ENCODE results near the gene FAM83G. TPM values are rescaled to one million over a fixed set of nuclear protein-coding genes. Genes with fewer than 3 reads are reported as not detected.

Gene FAM83G
- total and polyA plus RNA-seq, 5 donors from 2014 or later = 3.7 to 10.7 (median 5.9) TPM

GRCh38 chr17:19016881-19017280 lies 12.3 kb upstream of the FAM83G start:
- Histone ChIP-seq H3K4me3 (ENCODE audit: low read depth, low read length) (no peak overlapping the region), H3K9me3 (ENCODE audit: control insufficient read depth in 2 of 2, low read length in 2 of 2) (no peaks in the 10 kb centered on the region), H3K27me3 (ENCODE audit: control insufficient read depth, insufficient read depth, low read length) (no peaks in the 10 kb centered on the region), H3K36me3 (ENCODE audit: control insufficient read depth, insufficient read depth, low read length) (no peaks in the 10 kb centered on the region), H3K27ac (ENCODE audit: insufficient read depth, low read length, poor library complexity, severe bottlenecking) (no peak overlapping the region), H3K4me1 (ENCODE audit: control insufficient read depth, insufficient read depth, low read length, poor library complexity, severe bottlenecking) (no peaks in the 10 kb centered on the region)
- Mint-ChIP-seq H3K36me3 (peaks cover 3% of the 10 kb centered on the region), H3K4me3 (no peak overlapping the region), H3K27me3 (no peaks in the 10 kb centered on the region), H3K4me1 (peaks cover 0 to 12% (median 3%) of the 10 kb centered on the region in 4 donors), H3K27ac (peak overlapping the region in 2 of 3 donors; percentile 83 to 84), H3K9me3 (no peaks in the 10 kb centered on the region)
- DNase-seq (no peak), ATAC-seq (ENCODE audit: low read depth in 2 of 2) (no peak)

- DNase-seq = no peak
- no peaks in the 10 kb centered on the region for H3K27me3 Mint-ChIP-seq
Measured at GRCh38 chr17:19016297-19016696, 11.7 kb upstream of the FAM83G start.

GRCh38 chr17:19015428-19015827 lies 10.9 kb upstream of the FAM83G start:
- Mint-ChIP-seq H3K27ac (peak overlapping the region in 2 of 3 donors; percentile 54 to 72), H3K9me3 (no peaks in the 10 kb centered on the region), H3K4me1 (peaks cover 0 to 19% (median 3%) of the 10 kb centered on the region in 4 donors), H3K36me3 (peaks cover 3% of the 10 kb centered on the region), H3K27me3 (no peaks in the 10 kb centered on the region), H3K4me3 (no peak overlapping the region)
- H3K9me3 ChIP-seq (ENCODE audit: control insufficient read depth in 2 of 2, low read length in 2 of 2) = no peaks in the 10 kb centered on the region
- no peaks in the 10 kb centered on the region for H3K36me3 ChIP-seq (ENCODE audit: control insufficient read depth, insufficient read depth, low read length)
- no peak overlapping the region for H3K27ac ChIP-seq (ENCODE audit: insufficient read depth, low read length, poor library complexity, severe bottlenecking)
- no peaks in the 10 kb centered on the region for H3K4me1 ChIP-seq (ENCODE audit: control insufficient read depth, insufficient read depth, low read length, poor library complexity, severe bottlenecking)
- ATAC-seq (ENCODE audit: low read depth in 2 of 2) (no peak), DNase-seq (no peak)
- no peak overlapping the region for H3K4me3 ChIP-seq (ENCODE audit: low read depth, low read length)
- no peaks in the 10 kb centered on the region for H3K27me3 ChIP-seq (ENCODE audit: control insufficient read depth, insufficient read depth, low read length)

More at GRCh38 chr17:19016297-19016696, 11.7 kb upstream of the FAM83G start:
- Mint-ChIP-seq H3K4me3 (no peak overlapping the region), H3K27ac (no peak overlapping the region), H3K4me1 (peaks cover 0 to 14% (median 3%) of the 10 kb centered on the region in 4 donors), H3K9me3 (no peaks in the 10 kb centered on the region), H3K36me3 (peaks cover 3% of the 10 kb centered on the region)
- H3K4me3 ChIP-seq (ENCODE audit: low read depth, low read length) = no peak overlapping the region
- no peaks in the 10 kb centered on the region for H3K27me3 ChIP-seq (ENCODE audit: control insufficient read depth, insufficient read depth, low read length)
- no peaks in the 10 kb centered on the region for H3K9me3 ChIP-seq (ENCODE audit: control insufficient read depth in 2 of 2, low read length in 2 of 2)
- no peaks in the 10 kb centered on the region for H3K4me1 ChIP-seq (ENCODE audit: control insufficient read depth, insufficient read depth, low read length, poor library complexity, severe bottlenecking)
- H3K27ac ChIP-seq (ENCODE audit: insufficient read depth, low read length, poor library complexity, severe bottlenecking) = no peak overlapping the region
- ATAC-seq (ENCODE audit: low read depth in 2 of 2) = no peak
- no peaks in the 10 kb centered on the region for H3K36me3 ChIP-seq (ENCODE audit: control insufficient read depth, insufficient read depth, low read length)

DNA sequence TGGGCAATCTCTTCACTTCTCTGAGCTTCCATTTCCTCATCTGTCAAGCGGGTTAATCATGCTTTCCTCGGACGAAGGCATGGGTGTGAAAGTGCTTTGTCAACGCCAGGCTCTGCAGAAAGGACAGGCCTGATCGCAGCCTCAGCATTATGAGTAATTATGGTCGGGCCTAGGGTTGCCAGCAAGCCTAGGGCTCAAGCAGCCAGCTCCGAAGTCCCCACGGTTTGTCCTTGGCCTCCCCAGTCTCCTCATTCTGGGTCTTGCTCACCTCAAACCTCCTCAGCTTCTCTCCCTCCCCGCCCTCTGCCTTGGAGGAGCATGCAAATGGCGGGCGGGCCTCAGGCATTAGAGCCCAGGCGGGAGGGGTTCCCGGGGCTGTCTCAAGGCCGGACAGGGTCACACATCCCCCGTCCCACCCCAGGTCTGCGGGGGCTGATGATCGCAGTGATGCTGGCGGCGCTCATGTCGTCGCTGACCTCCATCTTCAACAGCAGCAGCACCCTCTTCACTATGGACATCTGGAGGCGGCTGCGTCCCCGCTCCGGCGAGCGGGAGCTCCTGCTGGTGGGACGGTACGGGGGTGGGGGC lies 10.2 kb upstream of the FAM83G start:
- Histone ChIP-seq H3K36me3 (ENCODE audit: control insufficient read depth, insufficient read depth, low read length) (no peaks in the 10 kb centered on the region), H3K4me3 (ENCODE audit: low read depth, low read length) (no peak overlapping the region), H3K27me3 (ENCODE audit: control insufficient read depth, insufficient read depth, low read length) (no peaks in the 10 kb centered on the region), H3K9me3 (ENCODE audit: control insufficient read depth in 2 of 2, low read length in 2 of 2) (no peaks in the 10 kb centered on the region), H3K27ac (ENCODE audit: insufficient read depth, low read length, poor library complexity, severe bottlenecking) (no peak overlapping the region), H3K4me1 (ENCODE audit: control insufficient read depth, insufficient read depth, low read length, poor library complexity, severe bottlenecking) (no peaks in the 10 kb centered on the region)
- Mint-ChIP-seq H3K36me3 (no peaks in the 10 kb centered on the region), H3K27me3 (no peaks in the 10 kb centered on the region), H3K4me3 (no peak overlapping the region), H3K4me1 (peaks cover 0 to 17% (median 2%) of the 10 kb centered on the region in 4 donors), H3K27ac (no peak overlapping the region), H3K9me3 (no peaks in the 10 kb centered on the region)
- ATAC-seq (ENCODE audit: low read depth in 2 of 2) = no peak
- DNase-seq = no peak

- no peak overlapping the region for H3K4me3 Mint-ChIP-seq
- peaks cover 0 to 17% (median 4%) of the 10 kb centered on the region in 4 donors for H3K4me1 Mint-ChIP-seq
- peak overlapping the region in 2 of 3 donors; percentile 26 to 67 for H3K27ac Mint-ChIP-seq
- DNase-seq (no peak), ATAC-seq (ENCODE audit: low read depth in 2 of 2) (no peak)
- Histone ChIP-seq H3K4me3 (ENCODE audit: low read depth, low read length) (no peak overlapping the region), H3K36me3 (ENCODE audit: control insufficient read depth, insufficient read depth, low read length) (no peaks in the 10 kb centered on the region), H3K9me3 (ENCODE audit: control insufficient read depth in 2 of 2, low read length in 2 of 2) (no peaks in the 10 kb centered on the region), H3K27ac (ENCODE audit: insufficient read depth, low read length, poor library complexity, severe bottlenecking) (no peak overlapping the region), H3K4me1 (ENCODE audit: control insufficient read depth, insufficient read depth, low read length, poor library complexity, severe bottlenecking) (no peaks in the 10 kb centered on the region), H3K27me3 (ENCODE audit: control insufficient read depth, insufficient read depth, low read length) (no peaks in the 10 kb centered on the region)
- no peaks in the 10 kb centered on the region for H3K9me3 Mint-ChIP-seq
- no peaks in the 10 kb centered on the region for H3K27me3 Mint-ChIP-seq
- no peaks in the 10 kb centered on the region for H3K36me3 Mint-ChIP-seq
Measured at GRCh38 chr17:19013806-19014627, 9.5 kb upstream of the FAM83G start.

- no peaks in the 10 kb centered on the region for H3K36me3 ChIP-seq (ENCODE audit: control insufficient read depth, insufficient read depth, low read length)
- no peaks in the 10 kb centered on the region for H3K27me3 ChIP-seq (ENCODE audit: control insufficient read depth, insufficient read depth, low read length)
- DNase-seq (no peak), ATAC-seq (ENCODE audit: low read depth in 2 of 2) (no peak)
- H3K36me3 Mint-ChIP-seq = no peaks in the 10 kb centered on the region
- no peaks in the 10 kb centered on the region for H3K9me3 ChIP-seq (ENCODE audit: control insufficient read depth in 2 of 2, low read length in 2 of 2)
- H3K4me3 ChIP-seq (ENCODE audit: low read depth, low read length) = no peak overlapping the region
- no peaks in the 10 kb centered on the region for H3K27me3 Mint-ChIP-seq
- no peak overlapping the region for H3K27ac ChIP-seq (ENCODE audit: insufficient read depth, low read length, poor library complexity, severe bottlenecking)
- H3K4me1 ChIP-seq (ENCODE audit: control insufficient read depth, insufficient read depth, low read length, poor library complexity, severe bottlenecking) = no peaks in the 10 kb centered on the region
- H3K9me3 Mint-ChIP-seq = no peaks in the 10 kb centered on the region
- no peak overlapping the region for H3K27ac Mint-ChIP-seq
- H3K4me1 Mint-ChIP-seq = peaks cover 0 to 17% (median 4%) of the 10 kb centered on the region in 4 donors
- no peak overlapping the region for H3K4me3 Mint-ChIP-seq
Measured at GRCh38 chr17:19013226-19013625, 8.7 kb upstream of the FAM83G start.

DNA sequence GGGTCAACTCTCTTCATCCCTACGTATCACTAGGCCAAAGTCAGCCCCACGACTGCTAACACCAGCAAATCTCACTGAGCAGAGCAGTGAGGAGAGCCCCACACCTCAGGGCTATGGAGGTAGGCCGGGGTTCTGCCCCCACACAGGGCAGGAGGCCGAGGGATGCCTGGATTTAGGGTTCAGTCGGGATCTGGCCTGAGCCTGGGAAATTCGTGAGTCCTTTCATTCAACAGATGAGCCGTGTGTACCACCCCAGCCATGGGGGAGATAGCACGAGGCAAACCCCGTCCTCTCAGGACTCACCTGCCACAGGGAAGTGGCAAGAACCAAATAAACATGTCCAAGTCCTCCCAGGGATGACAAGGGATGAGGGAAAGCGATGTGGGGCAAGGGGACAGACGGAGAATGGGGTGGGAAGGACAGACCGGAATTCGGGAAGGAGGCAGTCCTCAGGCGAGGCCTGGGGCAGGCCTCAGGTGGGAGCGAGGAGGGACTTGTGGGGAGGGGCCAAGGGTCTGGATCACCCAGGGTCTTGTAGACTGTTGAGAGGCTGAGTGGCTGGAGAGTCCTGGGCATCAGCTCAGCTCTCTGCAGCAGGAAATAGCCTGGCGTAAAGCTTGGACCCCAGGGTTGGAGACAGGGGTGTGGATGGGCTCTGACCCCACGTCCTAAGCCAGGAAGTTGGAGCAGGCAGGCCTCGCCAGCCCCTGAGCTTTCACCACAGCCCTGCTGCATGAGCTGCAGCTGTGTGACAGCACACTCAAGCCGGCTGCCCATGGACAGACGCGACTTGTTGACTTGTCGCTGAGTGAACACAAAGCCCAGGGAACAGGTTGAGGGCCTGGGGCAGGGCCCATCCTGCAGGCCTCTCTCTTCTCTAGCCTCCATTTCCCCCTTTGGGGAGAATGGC lies 7.9 kb upstream of the FAM83G start:
- no peaks in the 10 kb centered on the region for H3K9me3 Mint-ChIP-seq
- Histone ChIP-seq H3K27me3 (ENCODE audit: control insufficient read depth, insufficient read depth, low read length) (no peaks in the 10 kb centered on the region), H3K27ac (ENCODE audit: insufficient read depth, low read length, poor library complexity, severe bottlenecking) (no peak overlapping the region), H3K36me3 (ENCODE audit: control insufficient read depth, insufficient read depth, low read length) (no peaks in the 10 kb centered on the region), H3K9me3 (ENCODE audit: control insufficient read depth in 2 of 2, low read length in 2 of 2) (no peaks in the 10 kb centered on the region), H3K4me1 (ENCODE audit: control insufficient read depth, insufficient read depth, low read length, poor library complexity, severe bottlenecking) (no peaks in the 10 kb centered on the region), H3K4me3 (ENCODE audit: low read depth, low read length) (no peak overlapping the region)
- no peaks in the 10 kb centered on the region for H3K36me3 Mint-ChIP-seq
- no peak overlapping the region for H3K27ac Mint-ChIP-seq
- H3K4me1 Mint-ChIP-seq = peaks cover 0 to 15% (median 5%) of the 10 kb centered on the region in 4 donors
- DNase-seq = no peak
- H3K4me3 Mint-ChIP-seq = no peak overlapping the region
- no peak for ATAC-seq (ENCODE audit: low read depth in 2 of 2)
- no peaks in the 10 kb centered on the region for H3K27me3 Mint-ChIP-seq

Measured in CD4-positive, CD25-positive, alpha-beta regulatory T cell (primary cell).